K562 (cell line): Measurements from ENCODE around the gene APBA2.
"Not testable (repeated sequence)": the region's sequence is repeated elsewhere in the genome, so short reads cannot be mapped to it uniquely, and the experiment has no call there.

Experiments
- BACH1 ChIP-seq: fragments of 200-800 bp; sonication (Bioruptor generic); IDR thresholded peaks from 2 replicates; pipeline ENCODE4 v1.6.1; 2016; ENCODE audit warnings: missing genetic modification characterization, missing compliant biosample characterization
- CBX5 ChIP-seq: IDR thresholded peaks from 2 replicates; pipeline ENCODE4 v1.6.1; 2014; ENCODE audit warnings: low read depth, borderline replicate concordance
- CTCF ChIP-seq, 3 experiments: IDR thresholded peaks in 2 of 3; conservative IDR thresholded peaks in 1 of 3; 2 replicates each; pipeline ENCODE4 v1.5.1; 2011 to 2012; ENCODE audit warnings: low read length in 3 of 3, mild to moderate bottlenecking in 3 of 3, control low read depth in 2 of 3, improper control_type of control experiment in 1 of 3, inconsistent platforms in 1 of 3, low read depth in 1 of 3, mixed read lengths in 1 of 3, moderate library complexity in 1 of 3; ENCODE audit not compliant: insufficient read depth in 2 of 3
- HDAC6 ChIP-seq: IDR thresholded peaks from 2 replicates; pipeline ENCODE4 v1.6.1; 2012; ENCODE audit warnings: low read depth, mild to moderate bottlenecking, control low read depth, inconsistent platforms, low read length, moderate library complexity
- NFE2L1 ChIP-seq: fragments of 450-650 bp; IDR thresholded peaks from 2 replicates; pipeline ENCODE4 v1.6.1; 2016; ENCODE audit warnings: missing genetic modification characterization, low read depth, mild to moderate bottlenecking, missing compliant biosample characterization, moderate library complexity, borderline replicate concordance
- SAFB2 ChIP-seq: fragments of 200-400 bp; formaldehyde crosslinking; IDR thresholded peaks from 2 replicates; pipeline ENCODE4 v1.6.1; 2018; ENCODE audit warnings: borderline replicate concordance, low read length, low read depth, moderate library complexity; ENCODE audit not compliant: severe bottlenecking
- SMAD4 ChIP-seq: fragments of 250-450 bp; sonication (Bioruptor Pico); conservative IDR thresholded peaks from 2 replicates; pipeline ENCODE4 v1.8.0; 2021; ENCODE audit warnings: inconsistent platforms, mild to moderate bottlenecking, moderate library complexity

GRCh38 chr15:28843520-28843919 is 42.3 kb upstream of the APBA2 start:
- not testable (repeated sequence) for TF ChIP-seq CBX5; HDAC6; BACH1 (tag); NFE2L1; CTCF (IDR thresholded peaks at IDR 0.05 in 2 of 3, conservative IDR thresholded peaks at IDR 0.05 in 1 of 3; ENCODE audit: insufficient read depth in 2 of 3, low read depth in 1 of 3, low read length in 3 of 3); SAFB2; SMAD4 (CRISPR knock-in tag)
